Upper lobe of right lung (tissue), 1 donor: ENCODE measurements around the gene ERC2. TPM values are rescaled to one million over a fixed set of nuclear protein-coding genes. Genes with fewer than 3 reads are reported as not detected.
A peak's percentile ranks its signal among the peaks of the same experiment; 100 is the strongest.

Source experiments
- ATAC-seq: fragments of 200-7000 bp; cut with Tn5 transposase; one replicate; pipeline ENCODE4 v1.9.1; 2020; ENCODE audit warnings: mild to moderate bottlenecking, moderate library complexity
- DNase-seq: peaks from one replicate; pipeline ENCODE4 v3.0.0-alpha.2; 2020
- H3K27ac ChIP-seq: fragments of 200-600 bp; one replicate; pipeline ENCODE4 v1.8.0; 2022
- H3K27me3 ChIP-seq: fragments of 200-600 bp; one replicate; pipeline ENCODE4 v1.8.0; 2022; ENCODE audit warnings: mild to moderate bottlenecking
- H3K36me3 ChIP-seq: fragments of 200-600 bp; one replicate; pipeline ENCODE4 v1.8.0; 2022
- H3K4me1 ChIP-seq: fragments of 200-600 bp; one replicate; pipeline ENCODE4 v1.8.0; 2022
- H3K4me3 ChIP-seq: fragments of 200-600 bp; one replicate; pipeline ENCODE4 v1.8.0; 2022; ENCODE audit warnings: mild to moderate bottlenecking
- H3K9me3 ChIP-seq: fragments of 200-600 bp; one replicate; pipeline ENCODE4 v1.8.0; 2022
- intact Hi-C: fragments of 100-400 bp; cut with DNase I; formaldehyde crosslinking; loops from one replicate; pipeline ENCODE4 v1.11.0; 2022
- total RNA-seq: library from RNA; stranded (reverse); fragmentation: NEBNext Ultra II Directional; extraction: Animal tissue kit (Norgen Biotek cat#: 25700); gene quantifications from one replicate; pipeline ENCODE4 v1.2.1, GENCODE V29; 2021
- TF ChIP-seq, protein P1 (sequence below): fragments of 200-600 bp; IDR thresholded peaks from one replicate; pipeline ENCODE4 v1.8.0; 2022; ENCODE audit warnings: antibody characterized with exemption
- donor health status: DM: no; HTN: yes; CAD: no; lungs with severe emphysema.

ERC2 gene
- total RNA-seq, 1 donor from 2014 or later, result 1.4 TPM

- Histone ChIP-seq H3K27me3 (no peaks in the 10 kb centered on the region), H3K4me1 (no peaks in the 10 kb centered on the region), H3K4me3 (no peak overlapping the region), H3K27ac (no peak overlapping the region), H3K9me3 (no peaks in the 10 kb centered on the region), H3K36me3 (no peaks in the 10 kb centered on the region)
- DNase-seq, result no peak
- ATAC-seq, result no peak
- TF ChIP-seq, protein P1, sequence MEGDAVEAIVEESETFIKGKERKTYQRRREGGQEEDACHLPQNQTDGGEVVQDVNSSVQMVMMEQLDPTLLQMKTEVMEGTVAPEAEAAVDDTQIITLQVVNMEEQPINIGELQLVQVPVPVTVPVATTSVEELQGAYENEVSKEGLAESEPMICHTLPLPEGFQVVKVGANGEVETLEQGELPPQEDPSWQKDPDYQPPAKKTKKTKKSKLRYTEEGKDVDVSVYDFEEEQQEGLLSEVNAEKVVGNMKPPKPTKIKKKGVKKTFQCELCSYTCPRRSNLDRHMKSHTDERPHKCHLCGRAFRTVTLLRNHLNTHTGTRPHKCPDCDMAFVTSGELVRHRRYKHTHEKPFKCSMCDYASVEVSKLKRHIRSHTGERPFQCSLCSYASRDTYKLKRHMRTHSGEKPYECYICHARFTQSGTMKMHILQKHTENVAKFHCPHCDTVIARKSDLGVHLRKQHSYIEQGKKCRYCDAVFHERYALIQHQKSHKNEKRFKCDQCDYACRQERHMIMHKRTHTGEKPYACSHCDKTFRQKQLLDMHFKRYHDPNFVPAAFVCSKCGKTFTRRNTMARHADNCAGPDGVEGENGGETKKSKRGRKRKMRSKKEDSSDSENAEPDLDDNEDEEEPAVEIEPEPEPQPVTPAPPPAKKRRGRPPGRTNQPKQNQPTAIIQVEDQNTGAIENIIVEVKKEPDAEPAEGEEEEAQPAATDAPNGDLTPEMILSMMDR, result no peak
- intact Hi-C loops, result no loop called here
These were observed 504.7 kb downstream of the ERC2 start for GRCh38 chr3:55963601-55964000.

DNA sequence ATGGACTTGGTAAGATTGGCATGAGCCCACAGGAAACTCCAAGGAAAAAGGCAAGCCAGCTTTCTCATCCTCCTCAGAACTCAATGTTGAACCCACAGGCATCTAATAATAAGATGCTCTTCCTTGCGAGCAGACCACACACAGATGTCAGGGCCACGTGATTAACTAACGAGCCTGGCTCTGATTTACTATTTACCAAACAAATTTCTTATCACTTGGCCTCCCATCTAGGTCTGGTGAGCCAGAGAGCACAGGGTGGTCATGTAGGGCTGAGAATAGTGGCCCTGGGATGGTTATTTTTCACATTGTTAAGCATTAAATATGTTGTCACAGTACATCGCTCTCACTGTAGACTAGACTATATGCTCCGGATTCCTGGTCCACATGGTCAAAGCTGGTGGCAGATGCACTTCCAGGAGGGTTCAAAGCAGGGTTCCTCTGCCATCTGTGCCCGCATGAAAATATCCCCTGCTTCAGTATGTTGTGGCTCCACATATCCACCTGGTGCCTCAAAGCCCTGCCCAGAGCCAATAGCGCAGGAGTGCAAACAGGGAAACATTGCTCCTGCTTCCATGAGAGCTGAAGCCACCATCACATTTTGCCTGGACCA, 508.7 kb downstream of the ERC2 start:
- intact Hi-C loops, result no loop called here
- Histone ChIP-seq H3K36me3 (no peaks in the 10 kb centered on the region), H3K27me3 (no peaks in the 10 kb centered on the region), H3K27ac (no peak overlapping the region), H3K4me3 (no peak overlapping the region), H3K9me3 (no peaks in the 10 kb centered on the region), H3K4me1 (no peaks in the 10 kb centered on the region)
- DNase-seq, result no peak
- TF ChIP-seq, protein P1, result no peak
- ATAC-seq, result no peak

- TF ChIP-seq, protein P1, result no peak
- Histone ChIP-seq H3K9me3 (no peaks in the 10 kb centered on the region), H3K4me3 (no peak overlapping the region), H3K36me3 (no peaks in the 10 kb centered on the region), H3K27ac (no peak overlapping the region), H3K4me1 (no peaks in the 10 kb centered on the region), H3K27me3 (no peaks in the 10 kb centered on the region)
- ATAC-seq, result peak; percentile 13
- DNase-seq, result no peak
- intact Hi-C loops, result no loop called here
These were observed 509.7 kb downstream of the ERC2 start for GRCh38 chr3:55958605-55959004.

DNA sequence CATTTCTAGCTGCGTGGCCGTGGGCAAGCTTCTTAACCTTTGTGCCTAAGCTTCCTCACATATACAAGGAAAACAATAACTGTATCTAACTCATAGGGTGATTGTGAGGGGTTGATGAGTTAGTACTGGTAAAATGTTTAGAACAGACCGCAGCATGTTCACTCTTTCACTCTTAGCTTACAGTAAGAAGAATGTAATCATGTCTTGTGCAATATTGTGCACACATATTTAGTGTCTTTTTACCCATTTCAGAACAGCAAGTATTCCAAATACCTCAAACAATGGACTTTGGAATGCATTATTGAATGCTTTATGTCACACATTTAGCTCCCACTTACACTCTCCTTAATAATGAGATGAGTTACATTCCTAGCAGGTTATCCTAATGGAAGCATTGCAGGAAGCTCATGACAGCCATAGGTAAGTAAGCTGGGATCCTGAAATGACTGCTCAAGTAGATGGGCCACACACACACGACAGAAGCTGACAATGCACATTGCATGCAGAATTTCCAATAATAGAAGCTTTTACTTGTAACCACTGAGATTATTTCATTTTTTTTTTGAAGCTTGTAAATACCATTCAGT, 512.3 kb downstream of the ERC2 start:
- Histone ChIP-seq H3K4me1 (no peaks in the 10 kb centered on the region), H3K27me3 (no peaks in the 10 kb centered on the region), H3K36me3 (no peaks in the 10 kb centered on the region), H3K4me3 (no peak overlapping the region), H3K27ac (no peak overlapping the region), H3K9me3 (no peaks in the 10 kb centered on the region)
- TF ChIP-seq, protein P1, result no peak
- intact Hi-C loops, result no loop called here
- DNase-seq (no peak), ATAC-seq (no peak)

DNA sequence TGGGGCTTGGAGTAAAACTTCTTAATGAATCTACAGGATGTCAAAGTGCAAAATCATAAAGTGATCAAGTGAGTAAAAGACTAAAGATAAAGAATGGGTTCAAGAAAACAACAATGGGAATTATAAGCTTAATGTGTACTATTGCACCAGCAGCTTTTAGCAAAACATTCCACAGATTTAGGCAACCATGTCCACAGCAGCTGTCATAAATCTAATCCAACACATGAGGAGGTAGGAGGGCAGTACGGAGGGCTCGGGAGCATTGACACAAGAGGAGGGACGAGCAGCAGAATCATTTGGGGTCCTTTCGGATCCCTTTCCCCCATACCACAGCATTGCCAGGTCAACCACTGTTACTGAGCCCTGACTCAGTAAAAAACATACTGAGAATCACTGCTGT, 516.9 kb downstream of the ERC2 start:
- H3K36me3 ChIP-seq, result no peaks in the 10 kb centered on the region
- no peak overlapping the region for H3K27ac ChIP-seq
- TF ChIP-seq, protein P1, result no peak
- ATAC-seq (no peak), DNase-seq (no peak)
- H3K4me3 ChIP-seq, result no peak overlapping the region
- H3K9me3 ChIP-seq, result no peaks in the 10 kb centered on the region
- intact Hi-C loops, result no loop called here
- H3K27me3 ChIP-seq, result no peaks in the 10 kb centered on the region
- H3K4me1 ChIP-seq, result no peaks in the 10 kb centered on the region
